Suprapubic skin (tissue), 4 donors: Measurements from ENCODE around the gene WWOX. TPM values are rescaled to one million over a fixed set of nuclear protein-coding genes. Genes with fewer than 3 reads are reported as not detected.

Source experiments
- DNase-seq, 2 donors: peaks; one replicate each; pipeline ENCODE4 v3.0.0-alpha.2; 2019; ENCODE audit warnings: low spot score in 2 of 2
- H3K27ac ChIP-seq: fragments of 200-600 bp; sonication (generic); one replicate; pipeline ENCODE4 v1.5.1; 2019
- H3K27me3 ChIP-seq: fragments of 200-600 bp; sonication (generic); one replicate; pipeline ENCODE4 v1.5.1; 2019
- H3K36me3 ChIP-seq: fragments of 200-600 bp; sonication (generic); one replicate; pipeline ENCODE4 v1.5.1; 2019
- H3K4me1 ChIP-seq: fragments of 200-600 bp; sonication (generic); one replicate; pipeline ENCODE4 v1.5.1; 2019
- H3K4me3 ChIP-seq: fragments of 200-600 bp; sonication (generic); one replicate; pipeline ENCODE4 v1.5.1; 2019; ENCODE audit warnings: mild to moderate bottlenecking
- H3K9me3 ChIP-seq: fragments of 200-600 bp; sonication (generic); one replicate; pipeline ENCODE4 v1.5.1; 2019
- EP300 ChIP-seq: sonication (generic); formaldehyde crosslinking; IDR thresholded peaks from one replicate; pipeline ENCODE4 v1.6.1; 2017; ENCODE audit warnings: antibody characterized with exemption
- POLR2A ChIP-seq, 2 donors: fragments of 450-650 bp; IDR thresholded peaks; one replicate each; pipeline ENCODE4 v1.6.1; 2017; ENCODE audit warnings: antibody characterized with exemption in 2 of 2, mild to moderate bottlenecking in 2 of 2, moderate library complexity in 2 of 2
- POLR2AphosphoS5 ChIP-seq, 3 donors: sonication (generic); formaldehyde crosslinking; IDR thresholded peaks; one replicate each; pipeline ENCODE4 v1.6.1; 2017; ENCODE audit warnings: antibody characterized with exemption in 3 of 3
- WGBS: methylation state at CpG from one replicate; pipeline ENCODE4 v1.1.5; 2018; 5-methylcytosine and 5-hydroxymethylcytosine counted together
- total RNA-seq, 4 donors: library from RNA; depleted of rRNA; stranded (reverse); fragments of >200 nt; gene quantifications; one replicate each; pipeline ENCODE4 v1.1.0, GENCODE V29; 2016
- TF ChIP-seq, protein P1 (sequence below), 2 donors: fragments of 200-600 bp in 1 of 2; fragments of 450-650 bp in 1 of 2; sonication (generic) in 1 of 2; IDR thresholded peaks; one replicate each; pipeline ENCODE4 v1.5.1; 2016 to 2019; ENCODE audit warnings: antibody characterized with exemption in 2 of 2, mild to moderate bottlenecking in 1 of 2, moderate library complexity in 1 of 2

The WWOX gene
- total RNA-seq, 4 donors from 2014 or later = 29.6 to 104 (median 47.3) TPM

DNA sequence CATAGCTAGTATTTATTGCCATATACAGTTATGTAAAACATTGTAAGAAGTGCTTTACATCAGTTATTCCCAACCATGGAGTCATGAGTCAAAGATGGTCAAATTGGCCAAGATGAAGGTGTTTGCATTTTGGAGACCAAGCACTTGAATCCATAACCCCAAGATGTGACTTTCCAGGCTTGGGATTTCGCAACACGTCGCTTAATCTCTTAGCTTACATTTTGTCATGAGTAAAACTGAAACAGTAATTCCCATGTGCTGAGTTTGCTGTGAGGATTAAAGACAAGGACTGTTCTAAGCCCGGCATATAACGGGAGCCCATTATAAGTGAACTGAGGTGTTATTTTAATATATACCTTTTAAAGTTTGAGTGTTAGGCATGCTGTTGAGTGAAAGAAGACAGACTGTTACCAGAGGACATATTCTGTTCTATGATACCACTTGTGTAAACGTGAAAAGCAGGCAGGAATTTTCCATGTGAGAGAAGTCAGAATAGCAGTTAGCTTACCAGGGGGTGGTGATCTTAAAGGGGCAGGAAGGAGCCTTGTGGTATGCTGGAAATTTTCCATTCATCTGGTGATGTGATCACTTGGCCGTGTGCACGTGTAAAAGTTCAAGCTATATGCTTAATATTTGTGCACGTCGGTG, 484.9 kb downstream of the WWOX start:
- no peak overlapping the region for H3K4me3 ChIP-seq
- H3K27ac ChIP-seq = no peak overlapping the region
- no peaks in the 10 kb centered on the region for H3K4me1 ChIP-seq
- 92% methylated on average over 10 of the region's 10 CpGs for WGBS
- no peaks in the 10 kb centered on the region for H3K9me3 ChIP-seq
- no peak for TF ChIP-seq POLR2A (IDR thresholded peaks at IDR 0.05)
- TF ChIP-seq POLR2AphosphoS5 (IDR thresholded peaks at IDR 0.05) = no peak
- TF ChIP-seq EP300 = no peak
- TF ChIP-seq, protein P1, sequence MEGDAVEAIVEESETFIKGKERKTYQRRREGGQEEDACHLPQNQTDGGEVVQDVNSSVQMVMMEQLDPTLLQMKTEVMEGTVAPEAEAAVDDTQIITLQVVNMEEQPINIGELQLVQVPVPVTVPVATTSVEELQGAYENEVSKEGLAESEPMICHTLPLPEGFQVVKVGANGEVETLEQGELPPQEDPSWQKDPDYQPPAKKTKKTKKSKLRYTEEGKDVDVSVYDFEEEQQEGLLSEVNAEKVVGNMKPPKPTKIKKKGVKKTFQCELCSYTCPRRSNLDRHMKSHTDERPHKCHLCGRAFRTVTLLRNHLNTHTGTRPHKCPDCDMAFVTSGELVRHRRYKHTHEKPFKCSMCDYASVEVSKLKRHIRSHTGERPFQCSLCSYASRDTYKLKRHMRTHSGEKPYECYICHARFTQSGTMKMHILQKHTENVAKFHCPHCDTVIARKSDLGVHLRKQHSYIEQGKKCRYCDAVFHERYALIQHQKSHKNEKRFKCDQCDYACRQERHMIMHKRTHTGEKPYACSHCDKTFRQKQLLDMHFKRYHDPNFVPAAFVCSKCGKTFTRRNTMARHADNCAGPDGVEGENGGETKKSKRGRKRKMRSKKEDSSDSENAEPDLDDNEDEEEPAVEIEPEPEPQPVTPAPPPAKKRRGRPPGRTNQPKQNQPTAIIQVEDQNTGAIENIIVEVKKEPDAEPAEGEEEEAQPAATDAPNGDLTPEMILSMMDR (IDR thresholded peaks at IDR 0.05) = no peak
- no peaks in the 10 kb centered on the region for H3K36me3 ChIP-seq
- DNase-seq = no peak
- no peaks in the 10 kb centered on the region for H3K27me3 ChIP-seq

DNA sequence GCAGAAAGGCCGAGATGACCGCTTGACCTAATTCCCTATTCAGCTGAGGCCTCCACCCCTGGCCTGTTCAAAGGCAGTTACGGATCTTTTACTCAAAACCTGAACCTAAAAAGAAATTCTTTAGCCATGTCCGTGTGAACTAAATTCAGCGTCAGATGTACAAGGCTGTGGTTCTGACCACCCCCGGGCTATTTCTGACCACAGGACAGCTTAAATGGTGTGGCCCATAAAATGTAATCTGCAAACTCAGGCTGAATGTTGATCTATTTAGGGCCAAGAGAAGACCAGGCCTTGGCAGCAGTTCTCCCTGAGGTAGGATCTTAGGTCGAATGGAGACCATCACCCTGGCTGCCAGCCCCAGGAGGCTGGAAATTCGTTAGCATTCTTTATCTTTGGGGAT, 485.5 kb downstream of the WWOX start:
- Histone ChIP-seq H3K4me1 (no peaks in the 10 kb centered on the region), H3K9me3 (no peaks in the 10 kb centered on the region), H3K36me3 (no peaks in the 10 kb centered on the region), H3K4me3 (no peak overlapping the region), H3K27me3 (no peaks in the 10 kb centered on the region), H3K27ac (no peak overlapping the region)
- WGBS = 92% methylated on average over 8 of the region's 8 CpGs
- TF ChIP-seq POLR2AphosphoS5 (IDR thresholded peaks at IDR 0.05) (no peak), EP300 (no peak), POLR2A (IDR thresholded peaks at IDR 0.05) (no peak)
- TF ChIP-seq, protein P1 (IDR thresholded peaks at IDR 0.05) = no peak
- DNase-seq = no peak

DNA sequence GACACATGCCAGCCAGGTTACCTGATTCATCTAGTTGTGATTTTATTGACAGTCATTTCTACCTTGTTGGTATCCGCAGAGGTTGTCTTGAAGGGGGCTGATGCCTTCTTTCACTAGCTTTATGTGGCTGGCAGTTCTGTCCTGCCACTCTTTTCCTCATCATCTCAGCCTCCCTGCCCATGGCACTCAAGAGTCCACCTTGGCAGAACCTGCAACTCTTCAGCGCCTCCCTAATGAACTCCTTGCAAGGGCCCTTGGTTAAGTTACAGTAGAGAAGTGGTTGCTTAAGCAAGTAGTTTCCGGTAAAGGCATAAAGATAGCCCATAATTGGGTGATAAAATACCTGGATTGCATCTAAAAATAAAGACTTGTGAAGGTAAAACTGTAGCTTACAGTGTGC, 489.9 kb downstream of the WWOX start:
- Histone ChIP-seq H3K9me3 (no peaks in the 10 kb centered on the region), H3K36me3 (no peaks in the 10 kb centered on the region), H3K4me1 (no peaks in the 10 kb centered on the region), H3K27ac (no peak overlapping the region), H3K27me3 (no peaks in the 10 kb centered on the region), H3K4me3 (no peak overlapping the region)
- 98% methylated on average over 3 of the region's 3 CpGs for WGBS
- TF ChIP-seq EP300 (no peak), POLR2AphosphoS5 (IDR thresholded peaks at IDR 0.05) (no peak), POLR2A (IDR thresholded peaks at IDR 0.05) (no peak)
- DNase-seq = no peak

DNA sequence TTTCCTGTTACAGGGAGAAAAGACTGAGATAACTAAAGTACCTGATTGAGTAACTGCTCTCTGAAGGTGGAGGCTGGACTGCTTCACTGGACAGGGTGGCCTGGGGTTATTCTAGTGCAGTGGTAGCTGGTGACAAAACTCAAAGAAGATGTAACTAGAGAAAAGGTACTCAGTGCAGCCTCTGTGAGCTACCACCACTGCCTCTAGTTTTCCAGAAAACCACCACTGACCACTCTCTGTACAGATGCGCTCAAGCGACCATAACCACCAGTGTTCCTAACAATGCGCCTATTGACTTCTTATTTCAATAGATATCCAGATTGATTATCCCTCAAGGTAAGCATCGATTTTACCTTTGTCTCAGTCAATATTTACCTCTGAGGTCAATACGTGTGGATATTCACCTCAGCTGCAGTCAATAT, 492.2 kb downstream of the WWOX start:
- DNase-seq = no peak
- 95% methylated on average over 5 of the region's 5 CpGs for WGBS
- no peak overlapping the region for H3K4me3 ChIP-seq

DNA sequence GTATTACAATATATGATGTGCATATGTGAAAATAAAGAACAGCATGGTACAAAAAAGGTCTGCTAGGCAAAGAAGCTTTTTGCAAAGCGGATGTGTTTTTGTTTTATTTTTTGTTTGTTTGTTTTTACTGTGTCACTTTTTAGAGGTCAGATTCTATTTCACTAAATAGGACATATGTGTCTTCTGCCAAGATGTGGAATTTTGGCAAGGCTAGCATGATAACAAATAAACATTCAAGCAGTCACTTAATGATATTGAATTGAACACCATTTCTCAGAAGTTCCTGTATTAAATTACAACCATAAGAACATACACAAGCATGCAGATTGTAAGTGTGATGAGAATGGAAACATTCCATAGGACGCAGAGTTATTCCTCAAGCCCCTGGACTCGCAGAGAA, 492.7 kb downstream of the WWOX start:
- Histone ChIP-seq H3K4me3 (no peak overlapping the region), H3K36me3 (no peaks in the 10 kb centered on the region), H3K27ac (no peak overlapping the region), H3K4me1 (no peaks in the 10 kb centered on the region), H3K27me3 (no peaks in the 10 kb centered on the region), H3K9me3 (no peaks in the 10 kb centered on the region)
- no peak for DNase-seq
- 90% methylated on average over 3 of the region's 3 CpGs for WGBS
- TF ChIP-seq, protein P1 (IDR thresholded peaks at IDR 0.05) = no peak
- no peak for TF ChIP-seq POLR2A (IDR thresholded peaks at IDR 0.05)
- no peak for TF ChIP-seq EP300
- no peak for TF ChIP-seq POLR2AphosphoS5 (IDR thresholded peaks at IDR 0.05)

More for the DNA sequence above, 492.2 kb downstream of the WWOX start:
- no peaks in the 10 kb centered on the region for H3K36me3 ChIP-seq
- H3K9me3 ChIP-seq = no peaks in the 10 kb centered on the region
- TF ChIP-seq POLR2AphosphoS5 (IDR thresholded peaks at IDR 0.05) = no peak
- no peak for TF ChIP-seq EP300
- TF ChIP-seq, protein P1 (IDR thresholded peaks at IDR 0.05) = no peak
- no peak for TF ChIP-seq POLR2A (IDR thresholded peaks at IDR 0.05)
- no peaks in the 10 kb centered on the region for H3K27me3 ChIP-seq
- no peaks in the 10 kb centered on the region for H3K4me1 ChIP-seq
- H3K27ac ChIP-seq = no peak overlapping the region

DNA sequence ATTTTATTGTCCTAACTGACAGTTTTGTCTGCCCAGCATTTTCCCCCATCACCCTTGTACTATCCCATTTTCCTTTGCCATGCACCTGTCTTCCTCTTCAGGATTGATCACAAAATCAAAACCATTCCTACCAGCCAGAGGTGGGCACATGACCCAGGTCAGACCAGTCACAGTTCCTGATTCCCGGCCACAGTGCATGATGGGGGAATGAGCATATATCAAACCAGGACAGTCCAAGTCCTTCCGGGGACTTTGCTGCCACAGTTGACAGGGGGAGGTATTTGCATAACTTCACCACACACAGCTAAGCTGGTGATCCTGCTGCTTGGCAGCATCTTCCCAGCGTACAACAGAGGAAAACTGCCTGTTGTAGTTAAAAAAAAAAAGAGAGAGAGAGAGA, 493.9 kb downstream of the WWOX start:
- DNase-seq = no peak

More for the DNA sequence above, 493.9 kb downstream of the WWOX start:
- no peak overlapping the region for H3K4me3 ChIP-seq
- WGBS = 95% methylated on average over 3 of the region's 3 CpGs
- TF ChIP-seq EP300 (no peak), POLR2AphosphoS5 (IDR thresholded peaks at IDR 0.05) (no peak), POLR2A (IDR thresholded peaks at IDR 0.05) (no peak)
- TF ChIP-seq, protein P1 (IDR thresholded peaks at IDR 0.05) = no peak
- H3K9me3 ChIP-seq = no peaks in the 10 kb centered on the region
- H3K27ac ChIP-seq = no peak overlapping the region
- H3K27me3 ChIP-seq = no peaks in the 10 kb centered on the region
- no peaks in the 10 kb centered on the region for H3K4me1 ChIP-seq
- H3K36me3 ChIP-seq = no peaks in the 10 kb centered on the region
